DND-41 (cell line): Measurements from ENCODE around the gene FASTK.

Experiments used
- CTCF ChIP-seq: IDR thresholded peaks from 2 replicates; pipeline ENCODE4 v1.5.1; 2012; ENCODE audit warnings: borderline replicate concordance, low read length, moderate library complexity, mild to moderate bottlenecking; ENCODE audit not compliant: poor library complexity, severe bottlenecking; ENCODE audit errors: extremely low read depth
- EZH2 ChIP-seq: IDR thresholded peaks from 3 replicates; pipeline ENCODE4 v1.6.1; 2012; ENCODE audit warnings: borderline replicate concordance, low read depth, mild to moderate bottlenecking, moderate library complexity, low read length, inconsistent platforms; ENCODE audit not compliant: severe bottlenecking

- TF ChIP-seq CTCF (no peak), EZH2 (no peak)
Observed at GRCh38 chr7:151051108-151051507, 29.5 kb downstream of the FASTK start.
